HG03039 (cell line): ENCODE results near the gene SPRY1.

ENCODE experiments used
- ATAC-seq: cut with Tn5 transposase; IDR thresholded peaks from one replicate; pipeline ENCODE4 v1.9.1; 2021; ENCODE audit warnings: mild to moderate bottlenecking, moderate library complexity; ENCODE audit not compliant: unreplicated experiment

Gene SPRY1

GRCh38 chr4:123408471-123409084, 12.0 kb downstream of the SPRY1 start:
- no peak for ATAC-seq

- no peak for ATAC-seq
Measured at GRCh38 chr4:123409334-123409733, 12.7 kb downstream of the SPRY1 start.

GRCh38 chr4:123411514-123411913, 14.9 kb downstream of the SPRY1 start:
- ATAC-seq, result no peak

GRCh38 chr4:123412091-123412505, 15.5 kb downstream of the SPRY1 start:
- ATAC-seq, result peak; percentile 89

- no peak for ATAC-seq
Measured at GRCh38 chr4:123412700-123413512, 16.3 kb downstream of the SPRY1 start.

GRCh38 chr4:123415576-123415975, 19.0 kb downstream of the SPRY1 start:
- no peak for ATAC-seq

GRCh38 chr4:123415977-123416376, 19.4 kb downstream of the SPRY1 start:
- ATAC-seq, result no peak

GRCh38 chr4:123417813-123418212, 21.2 kb downstream of the SPRY1 start:
- ATAC-seq, result no peak

- peak; percentile 52 for ATAC-seq
Measured at GRCh38 chr4:123418351-123418931, 21.8 kb downstream of the SPRY1 start.

- ATAC-seq, result no peak
Measured at GRCh38 chr4:123419885-123420755, 23.5 kb downstream of the SPRY1 start.

- ATAC-seq, result no peak
Measured at GRCh38 chr4:123421227-123421936, 24.8 kb downstream of the SPRY1 start.

GRCh38 chr4:123421937-123422781, 25.6 kb downstream of the SPRY1 start:
- no peak for ATAC-seq

- ATAC-seq, result no peak
Measured at GRCh38 chr4:123423819-123424218, 27.2 kb downstream of the SPRY1 start.

GRCh38 chr4:123427951-123428350, 31.4 kb downstream of the SPRY1 start:
- no peak for ATAC-seq

- no peak for ATAC-seq
Measured at GRCh38 chr4:123430031-123430430, 33.4 kb downstream of the SPRY1 start.

- ATAC-seq, result no peak
Measured at GRCh38 chr4:123430501-123430900, 33.9 kb downstream of the SPRY1 start.

GRCh38 chr4:123433573-123433972, 37.0 kb downstream of the SPRY1 start:
- ATAC-seq, result no peak

GRCh38 chr4:123433976-123434375, 37.4 kb downstream of the SPRY1 start:
- no peak for ATAC-seq

- no peak for ATAC-seq
Measured at GRCh38 chr4:123435246-123436113, 38.9 kb downstream of the SPRY1 start.
